Measurements from ENCODE around the gene SMU1. TPM values are rescaled to one million over a fixed set of nuclear protein-coding genes. Genes with fewer than 3 reads are reported as not detected.
A peak's percentile ranks its signal among the peaks of the same experiment; 100 is the strongest.

The SMU1 gene
- total and polyA plus RNA-seq, 2 donors (not counting 3 experiments of a cell fraction or from before 2014, with no cell fraction given): 8.5 to 21.7 TPM

DNA sequence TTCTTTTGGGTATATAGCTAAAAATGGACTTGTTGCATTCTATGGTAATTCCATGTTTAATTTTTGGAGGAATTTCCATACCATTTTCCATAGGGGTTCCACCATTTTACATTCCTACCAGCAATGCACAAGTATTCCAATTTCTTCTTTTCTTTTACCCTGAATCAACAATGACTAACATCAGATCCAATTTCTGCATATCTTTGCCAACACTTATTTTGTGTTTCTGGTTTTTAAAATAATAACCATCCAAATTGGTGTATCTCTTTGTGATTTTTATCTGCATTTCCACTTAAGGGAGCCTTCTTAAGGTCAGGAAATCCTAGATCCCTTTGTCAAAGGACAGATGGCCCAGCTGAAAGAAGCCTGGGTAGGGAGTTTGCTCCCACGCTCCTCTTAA, 29.5 kb upstream of the SMU1 start:
- H3K4me2 ChIP-seq (ENCODE audit: insufficient read depth, low read length): no peak overlapping the region
- H3K27me3 ChIP-seq (ENCODE audit: control insufficient read depth in 2 of 2, insufficient read depth in 2 of 2, low read length in 2 of 2): no peaks in the 10 kb centered on the region
- DNase-seq (ENCODE audit: low read depth, low spot score) (peak; percentile 42), FAIRE-seq (no peak)
- TF ChIP-seq MAX (IDR thresholded peaks at IDR 0.05; ENCODE audit: insufficient read depth, insufficient read length): no peak
- TF ChIP-seq POLR2A (IDR thresholded peaks at IDR 0.05; ENCODE audit: low read depth, low read length): no peak
- TF ChIP-seq FOS (IDR thresholded peaks at IDR 0.05; ENCODE audit: borderline replicate concordance, insufficient read depth, low read length): no peak
- TF ChIP-seq CTCF (IDR thresholded peaks at IDR 0.05; ENCODE audit: extremely low read depth in 1 of 2, insufficient read depth in 1 of 2, low read depth in 1 of 2, low read length in 2 of 2): no peak
- no peak for TF ChIP-seq MYC (IDR thresholded peaks at IDR 0.05; ENCODE audit: low read depth, low read length)
- no peak for TF ChIP-seq EZH2 (IDR thresholded peaks at IDR 0.05; ENCODE audit: borderline replicate concordance, low read depth, low read length, severe bottlenecking)
- TF ChIP-seq GATA2 (IDR thresholded peaks at IDR 0.05; ENCODE audit: insufficient read depth, insufficient read length, low read depth, low read length): no peak
- no peak for TF ChIP-seq POLR2AphosphoS5 (IDR thresholded peaks at IDR 0.05; ENCODE audit: insufficient read depth, low read depth, low read length)
- TF ChIP-seq JUN (IDR thresholded peaks at IDR 0.05; ENCODE audit: borderline replicate concordance, insufficient read depth, insufficient read length, low read depth): no peak
- no peaks in the 10 kb centered on the region for H3K36me3 ChIP-seq (ENCODE audit: control insufficient read depth in 2 of 2, extremely low read depth in 1 of 2, insufficient read depth in 2 of 2, low read length in 2 of 2)
- ChIA-PET CTCF (no interaction called here), POLR2A (no interaction called here)
- H2AFZ ChIP-seq (ENCODE audit: low read depth, low read length): no peak overlapping the region
- BruUV-seq (replicated peaks): no TSS peak
- no peak overlapping the region for H3K9ac ChIP-seq (replicated peaks; ENCODE audit: extremely low read depth, insufficient read depth, low read length)
- intact Hi-C loops (cut with micrococcal nuclease) (no loop called here), dilution Hi-C loops (cut with MboI; ENCODE audit: extremely low pct_ligation_motif_present, low sequenced_read_pairs) (no loop called here)
- H3K27ac ChIP-seq (ENCODE audit: insufficient read depth, low read depth, low read length): peak overlapping the region; percentile 87
- H3K4me3 ChIP-seq (replicated peaks in 1 of 3; ENCODE audit: insufficient read depth in 1 of 3, low read depth in 1 of 3, low read length in 3 of 3): no peak overlapping the region
- H3K9me3 ChIP-seq (replicated peaks; ENCODE audit: control insufficient read depth, insufficient read depth, low read length): no peaks in the 10 kb centered on the region
- H3K4me1 ChIP-seq (ENCODE audit: control insufficient read depth, extremely low read depth, insufficient read depth, low read length): peaks cover 22% of the 10 kb centered on the region
- H3K9me1 ChIP-seq (replicated peaks; ENCODE audit: control insufficient read depth, extremely low read depth, insufficient read depth, low read length): no peaks in the 10 kb centered on the region
- no peaks in the 10 kb centered on the region for H3K79me2 ChIP-seq (ENCODE audit: control insufficient read depth, insufficient read depth, low read length)
- no peaks in the 10 kb centered on the region for H4K20me1 ChIP-seq (replicated peaks; ENCODE audit: control insufficient read depth, extremely low read depth, insufficient read depth, low read length)

Data from endothelial cell of umbilical vein (primary cell).